Fibroblast of villous mesenchyme (primary cell): ENCODE measurements around the gene POLR2I. TPM values are rescaled to one million over a fixed set of nuclear protein-coding genes. Genes with fewer than 3 reads are reported as not detected.

ENCODE experiments used
- DNase-seq: peaks from one replicate; pipeline ENCODE4 v3.0.0-alpha.2; 2010; ENCODE audit warnings: low read depth
- H3K4me3 ChIP-seq: 2 replicates; pipeline ENCODE4 v1.5.1; 2011; ENCODE audit warnings: low read depth, mild to moderate bottlenecking, low read length
- CTCF ChIP-seq: IDR thresholded peaks from 2 replicates; pipeline ENCODE4 v1.5.1; 2012; ENCODE audit warnings: low read depth, mild to moderate bottlenecking, low read length; ENCODE audit not compliant: insufficient read depth
- total RNA-seq: library from RNA; depleted of rRNA; stranded (reverse); fragments of >200 nt; gene quantifications from 2 replicates; pipeline ENCODE4 v1.2.3, GENCODE V29; 2012

The POLR2I gene
- total RNA-seq, 1 donor: 26.8 TPM

- TF ChIP-seq CTCF: no peak
- no peak for DNase-seq
- peak overlapping the region; percentile 67 for H3K4me3 ChIP-seq
Measured at GRCh38 chr19:36128392-36128736, 13.7 kb upstream of the POLR2I start.

DNA sequence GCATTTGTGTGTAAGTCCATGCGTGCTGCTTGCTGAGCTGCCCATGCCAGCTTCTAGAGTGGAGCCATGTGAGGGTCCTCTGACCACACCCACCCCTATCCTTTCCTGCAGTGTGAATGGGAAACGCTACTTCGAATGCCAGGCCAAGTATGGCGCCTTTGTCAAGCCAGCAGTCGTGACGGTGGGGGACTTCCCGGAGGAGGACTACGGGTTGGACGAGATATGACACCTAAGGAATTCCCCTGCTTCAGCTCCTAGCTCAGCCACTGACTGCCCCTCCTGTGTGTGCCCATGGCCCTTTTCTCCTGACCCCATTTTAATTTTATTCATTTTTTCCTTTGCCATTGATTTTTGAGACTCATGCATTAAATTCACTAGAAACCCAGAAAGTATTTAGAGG lies 10.9 kb upstream of the POLR2I start:
- no peak for DNase-seq
- no peak for TF ChIP-seq CTCF
- no peak overlapping the region for H3K4me3 ChIP-seq

- TF ChIP-seq CTCF: no peak
- no peak for DNase-seq
- no peak overlapping the region for H3K4me3 ChIP-seq
Measured at GRCh38 chr19:36121486-36122124, 6.9 kb upstream of the POLR2I start.

DNA sequence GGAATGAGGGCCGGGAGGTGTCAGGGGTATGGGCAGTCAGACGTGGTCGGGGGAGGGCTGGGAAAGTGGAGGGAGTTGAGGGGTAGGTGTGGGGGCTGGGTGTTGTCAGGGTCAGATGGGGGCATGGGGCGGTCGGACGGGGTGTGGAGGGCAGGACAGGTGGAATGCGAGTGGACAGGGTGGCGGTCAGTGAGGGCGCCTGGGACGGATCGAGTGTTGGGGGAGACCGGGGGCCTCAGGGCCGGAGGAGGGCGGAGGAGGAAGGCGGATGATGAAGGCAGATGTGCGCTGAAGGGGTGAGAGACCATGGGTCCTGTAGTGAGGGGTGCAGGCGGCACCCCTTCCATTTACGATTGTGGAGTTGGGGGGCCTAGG lies 6.3 kb upstream of the POLR2I start:
- TF ChIP-seq CTCF: no peak
- H3K4me3 ChIP-seq: no peak overlapping the region
- DNase-seq: no peak

- TF ChIP-seq CTCF: no peak
- no peak for DNase-seq
- H3K4me3 ChIP-seq: no peak overlapping the region
Measured at GRCh38 chr19:36120092-36120983, 5.7 kb upstream of the POLR2I start.

DNA sequence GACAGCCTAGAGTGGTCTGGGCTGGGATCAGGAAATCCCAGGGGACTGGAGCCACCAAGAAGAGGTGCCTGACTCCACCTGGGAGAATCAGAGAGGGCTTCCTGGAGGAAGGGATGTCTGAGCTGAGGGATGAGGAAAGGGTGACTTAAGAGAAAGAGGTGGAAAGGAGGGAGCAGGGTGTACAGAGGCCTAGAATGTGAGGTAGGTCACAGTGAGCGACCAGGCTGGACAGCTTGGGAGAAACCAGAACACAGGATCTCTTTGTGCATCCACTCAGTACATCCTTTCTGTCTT lies 1.6 kb upstream of the POLR2I start:
- no peak for DNase-seq
- no peak for TF ChIP-seq CTCF
- H3K4me3 ChIP-seq: peak overlapping the region; percentile 80
